Measurements from ENCODE around the gene APEH.

Gene APEH

DNA sequence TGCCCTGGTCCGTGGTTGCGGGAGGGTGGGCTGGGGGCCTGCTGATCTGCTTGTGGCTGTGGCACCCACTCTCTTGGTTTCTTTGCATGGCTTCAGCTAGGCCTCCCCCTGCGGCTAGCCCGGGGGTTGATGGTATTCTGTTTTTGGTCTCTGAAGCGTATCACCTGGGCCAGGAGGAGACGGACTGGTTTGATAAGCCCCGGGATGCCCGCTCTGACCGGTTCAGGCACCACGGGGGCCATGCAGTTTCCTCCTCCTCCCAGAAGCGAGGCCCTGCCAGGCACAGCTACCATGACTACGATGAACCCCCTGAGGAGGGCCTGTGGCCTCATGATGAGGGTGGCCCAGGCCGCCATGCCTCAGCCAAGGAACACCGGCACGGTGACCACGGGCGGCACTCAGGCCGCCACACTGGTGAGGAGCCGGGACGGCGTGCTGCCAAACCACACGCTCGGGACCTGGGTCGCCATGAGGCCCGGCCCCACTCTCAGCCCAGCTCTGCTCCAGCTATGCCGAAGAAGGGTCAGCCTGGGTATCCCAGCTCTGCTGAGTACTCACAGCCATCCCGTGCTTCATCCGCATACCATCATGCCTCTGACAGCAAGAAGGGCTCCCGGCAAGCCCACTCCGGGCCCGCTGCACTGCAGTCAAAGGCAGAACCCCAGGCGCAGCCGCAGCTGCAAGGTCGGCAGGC is 11.3 kb upstream of the APEH start:
- no peaks in the 10 kb centered on the region for H3K36me3 ChIP-seq (ENCODE audit: control insufficient read depth, insufficient read depth, low read length)
- no peaks in the 10 kb centered on the region for H3K27me3 ChIP-seq (ENCODE audit: control insufficient read depth, insufficient read depth, low read length)
- H3K4me3 ChIP-seq (ENCODE audit: low read length): no peak overlapping the region
- no peaks in the 10 kb centered on the region for H3K9me3 ChIP-seq (ENCODE audit: control insufficient read depth, low read length)
- H3K4me1 ChIP-seq (ENCODE audit: control insufficient read depth, insufficient read depth, low read length): peaks cover 9% of the 10 kb centered on the region
- no peak overlapping the region for H3K9ac ChIP-seq (ENCODE audit: low read length)

DNA sequence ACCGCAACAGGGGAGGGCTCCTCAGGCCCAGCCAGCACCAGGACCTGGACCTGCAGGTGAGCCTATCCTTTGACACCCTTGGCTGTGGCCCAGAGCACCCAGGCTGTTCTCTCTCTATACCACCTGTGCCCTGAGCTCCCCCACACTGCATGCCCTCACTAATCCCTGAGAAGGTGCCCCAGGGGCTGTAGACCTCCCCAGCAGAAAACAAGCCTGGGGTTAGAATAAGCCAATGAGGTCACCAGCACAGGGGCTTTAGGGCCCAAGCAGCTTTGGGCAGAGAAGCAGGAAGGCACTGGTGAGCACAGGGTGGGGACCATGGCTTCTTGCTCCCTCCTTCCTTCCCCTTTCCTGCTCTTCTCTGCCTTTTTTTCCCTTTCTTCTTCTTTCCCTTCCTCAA is 10.3 kb upstream of the APEH start:
- H3K9me3 ChIP-seq (ENCODE audit: control insufficient read depth, low read length): no peaks in the 10 kb centered on the region
- no peaks in the 10 kb centered on the region for H3K36me3 ChIP-seq (ENCODE audit: control insufficient read depth, insufficient read depth, low read length)
- no peak overlapping the region for H3K4me3 ChIP-seq (ENCODE audit: low read length)
- H3K9ac ChIP-seq (ENCODE audit: low read length): no peak overlapping the region
- H3K27me3 ChIP-seq (ENCODE audit: control insufficient read depth, insufficient read depth, low read length): no peaks in the 10 kb centered on the region
- peaks cover 9% of the 10 kb centered on the region for H3K4me1 ChIP-seq (ENCODE audit: control insufficient read depth, insufficient read depth, low read length)

DNA sequence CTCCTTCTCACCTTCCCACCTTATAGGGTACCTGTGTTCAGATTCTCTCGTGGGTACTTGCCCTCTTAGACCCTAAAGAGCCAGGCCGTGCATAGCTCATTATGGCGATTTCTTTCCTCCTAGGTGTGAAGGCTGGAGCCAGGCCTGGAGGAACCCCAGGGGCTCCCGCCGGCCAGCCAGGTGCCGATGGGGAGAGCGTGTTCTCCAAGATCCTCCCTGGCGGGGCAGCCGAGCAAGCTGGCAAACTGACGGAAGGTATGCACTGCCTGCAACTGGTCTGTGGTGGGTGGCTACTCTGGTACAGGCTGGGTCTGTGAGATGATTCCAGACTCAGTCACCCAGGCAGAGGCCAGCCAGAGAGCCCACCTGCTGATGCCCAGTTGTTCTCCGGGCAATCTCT is 9.9 kb upstream of the APEH start:
- Histone ChIP-seq H3K9ac (ENCODE audit: low read length) (no peak overlapping the region), H3K4me1 (ENCODE audit: control insufficient read depth, insufficient read depth, low read length) (peaks cover 9% of the 10 kb centered on the region), H3K36me3 (ENCODE audit: control insufficient read depth, insufficient read depth, low read length) (no peaks in the 10 kb centered on the region), H3K9me3 (ENCODE audit: control insufficient read depth, low read length) (no peaks in the 10 kb centered on the region), H3K4me3 (ENCODE audit: low read length) (no peak overlapping the region), H3K27me3 (ENCODE audit: control insufficient read depth, insufficient read depth, low read length) (peaks cover 4% of the 10 kb centered on the region)

DNA sequence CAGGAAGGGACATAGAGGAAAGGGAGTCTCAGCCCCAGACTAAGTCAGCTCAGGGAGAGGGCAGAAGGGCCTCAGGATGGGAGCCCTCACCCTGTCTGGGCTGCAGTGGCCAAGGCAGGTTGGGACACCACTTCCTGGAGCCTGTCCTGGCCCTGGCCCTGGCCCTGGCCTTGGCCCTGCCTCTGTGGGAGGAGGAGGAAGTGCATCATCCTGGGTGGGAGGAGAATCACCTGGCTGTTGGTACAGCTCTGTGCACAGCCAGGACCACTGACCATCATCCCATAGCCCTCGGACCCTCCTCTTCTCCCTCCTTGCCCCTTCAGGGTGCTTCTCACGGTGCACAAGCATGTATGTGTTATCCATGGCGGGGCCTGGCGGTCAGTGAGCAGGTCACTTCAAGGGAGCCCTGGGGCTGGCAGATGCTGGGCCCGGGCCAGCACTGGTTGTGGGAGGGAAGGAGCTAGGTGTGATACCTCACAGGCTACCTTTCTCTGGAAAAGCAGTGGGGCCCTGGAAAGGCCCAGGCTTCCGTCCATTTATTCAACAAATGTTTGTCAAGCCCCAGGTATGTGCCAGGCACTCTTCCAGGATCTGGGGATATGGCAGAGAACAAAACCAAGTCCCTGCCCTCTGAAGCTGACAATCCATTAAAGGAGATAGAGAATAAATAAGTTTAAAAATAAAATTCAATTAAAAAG is 8.2 kb upstream of the APEH start:
- H3K9me3 ChIP-seq (ENCODE audit: control insufficient read depth, low read length): no peaks in the 10 kb centered on the region
- no peak overlapping the region for H3K9ac ChIP-seq (ENCODE audit: low read length)
- H3K27me3 ChIP-seq (ENCODE audit: control insufficient read depth, insufficient read depth, low read length): peaks cover 7% of the 10 kb centered on the region
- H3K36me3 ChIP-seq (ENCODE audit: control insufficient read depth, insufficient read depth, low read length): no peaks in the 10 kb centered on the region
- peaks cover 9% of the 10 kb centered on the region for H3K4me1 ChIP-seq (ENCODE audit: control insufficient read depth, insufficient read depth, low read length)
- H3K4me3 ChIP-seq (ENCODE audit: low read length): no peak overlapping the region

DNA sequence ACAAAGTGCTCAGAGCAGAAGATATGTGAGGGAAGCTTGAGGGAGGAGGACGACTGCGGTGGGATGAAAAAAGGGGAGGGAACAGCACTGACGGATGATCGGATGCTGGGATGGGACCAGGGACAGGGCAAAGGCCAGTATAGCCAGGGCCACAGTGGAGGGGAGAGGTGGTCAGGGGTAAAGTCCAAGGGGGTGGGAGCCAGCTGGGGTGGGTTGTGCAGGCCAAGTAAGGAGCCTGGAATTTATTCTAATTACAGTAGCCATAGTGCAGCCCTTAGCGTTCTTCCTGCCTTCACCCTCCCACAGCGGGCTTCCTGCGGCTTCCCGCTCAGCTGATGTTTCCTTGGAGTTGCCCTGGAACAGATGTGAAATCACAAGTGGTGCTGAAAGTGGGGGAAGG is 7.6 kb upstream of the APEH start:
- Histone ChIP-seq H3K9me3 (ENCODE audit: control insufficient read depth, low read length) (no peaks in the 10 kb centered on the region), H3K4me3 (ENCODE audit: low read length) (no peak overlapping the region), H3K36me3 (ENCODE audit: control insufficient read depth, insufficient read depth, low read length) (no peaks in the 10 kb centered on the region), H3K27me3 (ENCODE audit: control insufficient read depth, insufficient read depth, low read length) (peaks cover 7% of the 10 kb centered on the region), H3K4me1 (ENCODE audit: control insufficient read depth, insufficient read depth, low read length) (peaks cover 9% of the 10 kb centered on the region), H3K9ac (ENCODE audit: low read length) (no peak overlapping the region)

DNA sequence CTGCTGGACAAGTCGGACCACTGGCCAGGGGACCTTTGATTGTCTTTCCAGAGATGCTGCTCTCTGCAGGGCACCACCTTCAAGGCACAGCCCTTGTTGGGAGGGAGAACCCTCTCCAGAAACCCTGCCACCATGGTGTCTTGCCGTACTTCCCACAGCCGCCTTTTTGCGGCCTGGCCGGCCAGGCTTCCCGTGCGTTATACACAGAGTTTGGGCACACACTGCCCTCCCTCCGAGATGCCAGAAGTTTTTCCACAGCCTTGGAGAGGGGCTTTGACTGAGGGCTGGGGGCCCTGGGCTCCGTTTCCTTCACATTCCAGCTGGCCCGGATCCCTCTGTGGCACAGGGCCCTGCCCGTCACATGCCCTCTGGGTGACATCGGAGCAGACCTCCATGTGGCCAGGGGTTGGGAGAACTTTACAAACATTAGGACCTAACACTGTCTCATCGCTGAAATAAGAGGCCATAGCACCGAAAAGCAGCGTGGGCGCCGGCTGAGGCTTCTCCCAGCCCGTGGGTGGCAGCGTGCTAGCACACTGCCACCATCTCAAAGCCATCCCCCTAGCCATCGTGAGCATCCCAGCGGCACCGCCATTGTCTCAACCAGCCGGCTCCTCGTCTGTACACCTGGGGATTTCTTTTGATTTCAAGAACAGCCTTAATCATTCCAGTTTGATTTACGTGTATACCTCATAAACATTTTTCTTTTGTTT is 6.3 kb upstream of the APEH start:
- Histone ChIP-seq H3K9ac (ENCODE audit: low read length) (no peak overlapping the region), H3K4me3 (ENCODE audit: low read length) (no peak overlapping the region), H3K27me3 (ENCODE audit: control insufficient read depth, insufficient read depth, low read length) (peaks cover 7% of the 10 kb centered on the region), H3K9me3 (ENCODE audit: control insufficient read depth, low read length) (no peaks in the 10 kb centered on the region), H3K36me3 (ENCODE audit: control insufficient read depth, insufficient read depth, low read length) (no peaks in the 10 kb centered on the region), H3K4me1 (ENCODE audit: control insufficient read depth, insufficient read depth, low read length) (peaks cover 9% of the 10 kb centered on the region)

DNA sequence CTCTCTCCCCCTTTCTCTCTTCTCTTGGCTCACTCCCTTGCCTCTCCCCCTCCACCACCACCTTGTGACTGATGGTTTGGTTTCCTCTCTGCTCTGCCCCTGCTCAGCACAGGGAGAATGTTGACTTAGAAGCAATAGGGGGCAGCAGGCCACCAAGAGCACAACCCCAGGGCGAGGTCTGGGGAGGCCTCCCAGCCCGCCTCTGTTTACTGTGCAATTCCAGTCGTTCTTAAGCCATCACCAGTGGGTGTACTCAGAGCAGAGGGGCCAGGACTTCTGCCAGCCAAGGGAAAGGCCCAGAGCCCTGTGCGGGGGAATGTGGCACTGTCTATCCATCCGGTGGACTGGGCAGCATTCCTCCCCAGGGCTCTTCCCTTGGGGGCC is 5.7 kb upstream of the APEH start:
- H3K4me3 ChIP-seq (ENCODE audit: low read length): no peak overlapping the region
- no peak overlapping the region for H3K9ac ChIP-seq (ENCODE audit: low read length)
- H3K27me3 ChIP-seq (ENCODE audit: control insufficient read depth, insufficient read depth, low read length): peaks cover 7% of the 10 kb centered on the region
- no peaks in the 10 kb centered on the region for H3K36me3 ChIP-seq (ENCODE audit: control insufficient read depth, insufficient read depth, low read length)
- H3K9me3 ChIP-seq (ENCODE audit: control insufficient read depth, low read length): no peaks in the 10 kb centered on the region
- peaks cover 13% of the 10 kb centered on the region for H3K4me1 ChIP-seq (ENCODE audit: control insufficient read depth, insufficient read depth, low read length)

DNA sequence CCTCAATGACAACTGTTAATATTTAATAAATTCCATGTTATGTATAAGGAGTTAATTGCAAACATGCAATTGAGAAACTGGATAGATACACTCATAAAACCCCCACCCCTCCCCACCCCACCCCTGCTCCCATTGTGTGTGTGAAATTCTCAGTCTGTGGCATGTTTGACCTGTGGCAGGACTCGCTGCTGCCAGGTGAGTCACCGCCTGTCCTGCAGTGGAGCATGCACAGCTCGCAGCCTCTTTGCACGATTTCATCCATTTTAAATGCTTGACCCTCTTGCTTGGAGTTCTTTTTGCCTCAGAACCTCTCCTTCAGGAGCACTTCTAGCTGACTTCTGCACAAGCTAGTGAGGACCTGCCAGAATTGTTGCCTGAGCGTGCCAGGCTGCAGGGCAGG is 5.3 kb upstream of the APEH start:
- no peaks in the 10 kb centered on the region for H3K36me3 ChIP-seq (ENCODE audit: control insufficient read depth, insufficient read depth, low read length)
- H3K4me1 ChIP-seq (ENCODE audit: control insufficient read depth, insufficient read depth, low read length): peaks cover 14% of the 10 kb centered on the region
- peaks cover 7% of the 10 kb centered on the region for H3K27me3 ChIP-seq (ENCODE audit: control insufficient read depth, insufficient read depth, low read length)
- H3K9me3 ChIP-seq (ENCODE audit: control insufficient read depth, low read length): no peaks in the 10 kb centered on the region
- no peak overlapping the region for H3K9ac ChIP-seq (ENCODE audit: low read length)
- no peak overlapping the region for H3K4me3 ChIP-seq (ENCODE audit: low read length)

DNA sequence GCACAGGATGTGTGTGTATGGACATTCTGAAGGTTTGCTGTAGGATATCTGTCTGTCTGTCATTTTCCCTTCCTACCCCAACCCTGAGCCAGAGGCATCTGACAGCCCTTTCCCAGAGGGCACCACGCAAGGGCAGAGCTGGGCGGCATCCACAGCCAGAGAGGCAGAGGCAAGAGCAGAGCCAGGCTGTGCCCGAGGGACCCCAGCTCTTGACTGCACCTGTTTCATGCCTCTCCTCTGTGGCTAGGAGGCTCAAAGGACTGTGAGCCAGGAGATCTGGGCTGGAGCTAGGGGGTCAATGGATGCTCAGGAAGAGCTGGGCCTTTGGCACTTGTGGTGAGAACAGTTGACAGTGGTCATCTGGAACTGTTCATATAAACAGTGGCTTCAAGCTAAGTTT is 4.8 kb upstream of the APEH start:
- Histone ChIP-seq H3K9me3 (ENCODE audit: control insufficient read depth, low read length) (no peaks in the 10 kb centered on the region), H3K4me3 (ENCODE audit: low read length) (no peak overlapping the region), H3K4me1 (ENCODE audit: control insufficient read depth, insufficient read depth, low read length) (peaks cover 14% of the 10 kb centered on the region), H3K27me3 (ENCODE audit: control insufficient read depth, insufficient read depth, low read length) (peaks cover 7% of the 10 kb centered on the region), H3K9ac (ENCODE audit: low read length) (no peak overlapping the region), H3K36me3 (ENCODE audit: control insufficient read depth, insufficient read depth, low read length) (no peaks in the 10 kb centered on the region)

DNA sequence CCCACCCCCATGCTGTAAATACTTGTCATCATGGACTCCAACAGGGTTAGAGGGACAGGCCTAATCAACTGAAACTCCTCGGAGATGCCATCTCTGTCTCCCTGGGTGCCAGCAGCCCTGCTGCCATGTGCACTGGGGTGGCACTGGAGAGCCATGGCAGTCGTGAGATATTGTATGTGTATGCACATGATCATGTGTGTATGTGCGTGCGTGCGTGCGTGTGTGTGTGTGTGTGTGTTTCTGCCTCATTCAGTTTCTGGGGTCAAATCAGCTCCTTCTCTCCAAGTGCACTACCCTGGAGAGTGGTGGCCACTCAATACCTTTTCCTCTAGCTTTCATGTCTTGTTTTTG is 3.2 kb upstream of the APEH start:
- H3K36me3 ChIP-seq (ENCODE audit: control insufficient read depth, insufficient read depth, low read length): no peaks in the 10 kb centered on the region
- H3K9ac ChIP-seq (ENCODE audit: low read length): no peak overlapping the region
- H3K27me3 ChIP-seq (ENCODE audit: control insufficient read depth, insufficient read depth, low read length): peaks cover 7% of the 10 kb centered on the region
- H3K4me3 ChIP-seq (ENCODE audit: low read length): no peak overlapping the region
- H3K4me1 ChIP-seq (ENCODE audit: control insufficient read depth, insufficient read depth, low read length): peaks cover 15% of the 10 kb centered on the region
- no peaks in the 10 kb centered on the region for H3K9me3 ChIP-seq (ENCODE audit: control insufficient read depth, low read length)

DNA sequence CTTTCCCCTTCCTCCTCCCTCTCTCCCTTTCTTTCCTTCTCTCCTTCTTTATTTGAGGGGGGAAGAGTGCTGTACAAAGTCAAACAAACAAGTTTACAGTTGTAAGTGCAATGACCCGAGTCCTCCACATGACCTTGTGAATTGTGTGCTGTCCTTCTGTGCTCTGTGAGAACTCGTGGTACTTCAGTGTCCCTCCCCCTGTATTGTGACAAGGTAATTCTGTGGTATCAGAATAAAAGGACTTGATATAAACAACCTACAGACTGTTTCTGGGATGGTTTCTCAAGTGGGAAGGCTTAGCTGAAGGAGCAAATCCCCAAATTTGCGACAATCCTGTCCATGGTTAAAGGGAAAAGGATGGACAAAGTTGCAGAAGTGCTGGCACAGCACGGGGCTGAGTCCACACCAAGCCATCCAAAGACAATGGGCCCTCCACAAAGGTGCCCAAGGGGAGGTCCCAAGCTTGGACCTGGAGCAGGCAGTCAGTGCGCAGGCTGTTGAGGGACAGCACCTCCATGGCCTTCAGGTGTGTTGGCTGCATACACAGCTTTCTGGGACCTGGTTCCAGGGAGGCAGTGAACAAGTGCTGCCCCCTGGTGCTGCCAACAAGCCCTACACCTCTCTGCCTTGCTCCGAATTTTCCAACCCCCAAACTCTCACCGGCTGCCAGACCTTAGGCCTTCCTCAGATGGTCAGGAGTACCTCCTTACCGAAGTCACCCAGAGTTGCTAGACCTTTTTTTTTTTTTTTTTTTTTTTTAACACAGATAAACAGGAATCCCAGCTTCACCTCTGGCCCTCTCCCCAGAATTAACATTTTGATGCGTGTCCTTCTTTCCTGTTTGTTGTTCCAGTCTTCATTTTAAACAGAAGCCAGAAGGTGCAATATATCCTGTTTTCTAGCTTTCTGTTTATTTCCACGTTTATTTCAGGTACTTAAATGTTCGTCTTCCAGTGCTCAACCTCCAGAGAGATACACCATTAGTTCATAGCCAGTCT is 2.6 kb upstream of the APEH start:
- Histone ChIP-seq H3K4me3 (ENCODE audit: low read length) (no peak overlapping the region), H3K9ac (ENCODE audit: low read length) (no peak overlapping the region), H3K9me3 (ENCODE audit: control insufficient read depth, low read length) (no peaks in the 10 kb centered on the region), H3K36me3 (ENCODE audit: control insufficient read depth, insufficient read depth, low read length) (peaks cover under 1% of the 10 kb centered on the region), H3K4me1 (ENCODE audit: control insufficient read depth, insufficient read depth, low read length) (peaks cover 13% of the 10 kb centered on the region), H3K27me3 (ENCODE audit: control insufficient read depth, insufficient read depth, low read length) (peaks cover 7% of the 10 kb centered on the region)
